Stimulated activated naive CD8-positive, alpha-beta T cell treated with anti-CD3 and anti-CD28 coated beads, Interleukin-15, amount 100 ng/mL, for 72 hours (primary cell): ENCODE results near the gene RYR1.

Experiments
- ATAC-seq: fragments of 150-1000 bp; cut with Tn5 transposase; 2 replicates; pipeline ENCODE4 v1.10.0; 2021; ENCODE audit warnings: mild to moderate bottlenecking, moderate library complexity
- DNase-seq, 2 donors: peaks; one replicate each; pipeline ENCODE4 v3.0.0; 2021 to 2022
- H3K27ac Mint-ChIP-seq, 2 donors: one replicate each; pipeline ENCODE4 v1.8.0; 2022; ENCODE audit warnings: mild to moderate bottlenecking in 2 of 2, mixed read lengths in 2 of 2, moderate library complexity in 2 of 2
- H3K27me3 Mint-ChIP-seq: one replicate; pipeline ENCODE4 v1.8.0; 2022; ENCODE audit warnings: mixed read lengths
- H3K4me1 Mint-ChIP-seq: one replicate; pipeline ENCODE4 v1.8.0; 2022; ENCODE audit warnings: mild to moderate bottlenecking, mixed read lengths
- H3K4me3 Mint-ChIP-seq, 2 donors: one replicate each; pipeline ENCODE4 v1.8.0; 2022; ENCODE audit warnings: mild to moderate bottlenecking in 2 of 2, mixed read lengths in 2 of 2, moderate library complexity in 1 of 2
- H3K9me3 Mint-ChIP-seq, 2 donors: one replicate each; pipeline ENCODE4 v1.8.0; 2022; ENCODE audit warnings: mixed read lengths in 2 of 2

The RYR1 gene

DNA sequence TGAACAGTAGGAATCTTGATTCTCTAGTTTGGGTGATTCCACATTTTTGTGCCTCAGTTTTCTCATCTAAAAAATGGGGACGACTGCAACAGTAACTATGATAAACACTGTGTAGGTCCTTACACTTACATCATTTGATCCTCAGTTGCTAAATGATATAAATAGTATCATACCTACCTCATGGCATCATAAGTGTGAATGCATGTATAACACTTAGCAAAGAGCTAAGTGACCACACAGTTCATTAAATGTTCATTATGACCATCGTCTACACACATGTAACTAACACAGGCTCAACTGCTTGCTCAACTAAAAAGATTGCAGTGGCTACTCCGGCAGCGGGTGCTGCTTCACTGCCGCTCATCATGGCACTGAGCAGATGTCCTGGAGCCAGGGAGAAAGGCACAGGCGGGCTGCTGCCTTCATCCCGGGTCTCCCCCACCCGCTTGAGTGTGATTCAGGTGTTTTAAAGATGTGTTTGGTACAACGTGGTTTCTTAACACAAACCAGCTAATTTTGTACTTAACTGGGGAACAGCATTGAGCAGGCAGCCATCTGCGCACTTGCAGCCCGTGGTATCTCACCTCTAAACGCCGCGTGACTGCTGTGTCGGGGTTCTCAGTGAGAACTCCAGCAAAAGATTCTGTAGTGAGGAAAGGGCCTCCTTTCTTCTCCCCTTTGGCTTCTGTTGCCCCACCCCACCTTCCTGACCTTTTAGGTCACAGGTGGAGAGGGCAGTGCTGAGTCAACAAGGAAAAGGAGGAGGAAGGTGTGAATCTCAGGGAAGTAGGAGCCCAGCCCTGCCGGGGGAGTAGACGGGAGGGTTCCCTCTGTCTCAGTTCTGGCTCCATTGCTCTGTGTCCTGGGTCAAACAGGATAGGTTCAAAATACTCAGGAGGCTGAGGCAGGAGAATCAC is 202.2 kb downstream of the RYR1 start:
- no peak for ATAC-seq
- no peak for DNase-seq
- Mint-ChIP-seq H3K4me1 (peaks cover 38% of the 10 kb centered on the region), H3K27ac (peak overlapping the region in 1 of 2 donors; percentile 35), H3K4me3 (no peak overlapping the region), H3K9me3 (no peaks in the 10 kb centered on the region), H3K27me3 (no peaks in the 10 kb centered on the region)
